T1000 (cell line): ENCODE results near the gene FRMD1.

Experiments
- DNase-seq: peaks from one replicate; lab custom pipeline; 2025; ENCODE audit warnings: mixed read lengths; lab: John Stamatoyannopoulos, UW

The FRMD1 gene

GRCh38 chr6:168078943-168079405, at the start of gene FRMD1:
TSS of gene FRMD1 (minus strand) at chr6:168079212. CDS start at chr6:168079094, 118 bp downstream.
- no peak for DNase-seq

- DNase-seq = no peak
Measured at GRCh38 chr6:168128006-168128630, 49.1 kb upstream of the FRMD1 start.

GRCh38 chr6:168127384-168127868, 48.4 kb upstream of the FRMD1 start:
- no peak for DNase-seq

- DNase-seq = no peak
Measured at GRCh38 chr6:168126566-168127383, 47.8 kb upstream of the FRMD1 start.

GRCh38 chr6:168125429-168126001, 46.5 kb upstream of the FRMD1 start:
- DNase-seq = no peak

GRCh38 chr6:168124921-168125320, 45.9 kb upstream of the FRMD1 start:
- no peak for DNase-seq

- no peak for DNase-seq
Measured at GRCh38 chr6:168124158-168124557, 45.1 kb upstream of the FRMD1 start.

- DNase-seq = no peak
Measured at GRCh38 chr6:168123165-168123911, 44.3 kb upstream of the FRMD1 start.

- no peak for DNase-seq
Measured at GRCh38 chr6:168122521-168122920, 43.5 kb upstream of the FRMD1 start.

- DNase-seq = no peak
Measured at GRCh38 chr6:168122011-168122410, 43.0 kb upstream of the FRMD1 start.

- no peak for DNase-seq
Measured at GRCh38 chr6:168121303-168121665, 42.3 kb upstream of the FRMD1 start.

- DNase-seq = no peak
Measured at GRCh38 chr6:168120390-168121302, 41.6 kb upstream of the FRMD1 start.

GRCh38 chr6:168119539-168119938, 40.5 kb upstream of the FRMD1 start:
- DNase-seq = no peak

- DNase-seq = no peak
Measured at GRCh38 chr6:168118935-168119334, 39.9 kb upstream of the FRMD1 start.

- DNase-seq = no peak
Measured at GRCh38 chr6:168117942-168118341, 38.9 kb upstream of the FRMD1 start.

- no peak for DNase-seq
Measured at GRCh38 chr6:168116975-168117899, 38.2 kb upstream of the FRMD1 start.

GRCh38 chr6:168116438-168116974, 37.5 kb upstream of the FRMD1 start:
- DNase-seq = no peak

- no peak for DNase-seq
Measured at GRCh38 chr6:168115748-168116437, 36.9 kb upstream of the FRMD1 start.

- no peak for DNase-seq
Measured at GRCh38 chr6:168113226-168113625, 34.2 kb upstream of the FRMD1 start.
